NCI-H82 treated with DMSO at 0.1 percent for 48 hours (cell line): ENCODE measurements around the gene SH3RF2.
A peak's percentile ranks its signal among the peaks of the same experiment; 100 is the strongest.
"Not testable (repeated sequence)": the region's sequence is repeated elsewhere in the genome, so short reads cannot be mapped to it uniquely, and the experiment has no call there.

ENCODE experiments used
- DNase-seq: peaks from one replicate; lab custom pipeline; 2025; ENCODE audit not compliant: unreplicated experiment; lab: John Stamatoyannopoulos, UW

SH3RF2 gene

GRCh38 chr5:145936401-145937131, at the start of gene SH3RF2:
Gene SH3RF2, plus strand, starts transcription at chr5:145936578. Its CDS starts 1,351 bp downstream, at chr5:145937929.
- DNase-seq = no peak

- DNase-seq = no peak
These were observed 49.2 kb upstream of the SH3RF2 start for GRCh38 chr5:145887217-145887616.

- DNase-seq = peak; percentile 49
These were observed 48.3 kb upstream of the SH3RF2 start for GRCh38 chr5:145887976-145888574.

- DNase-seq = no peak
These were observed 46.8 kb upstream of the SH3RF2 start for GRCh38 chr5:145889611-145890010.

- DNase-seq = not testable (repeated sequence)
These were observed 45.0 kb upstream of the SH3RF2 start for GRCh38 chr5:145891378-145891777.

- no peak for DNase-seq
These were observed 38.2 kb upstream of the SH3RF2 start for GRCh38 chr5:145898171-145898570.

- no peak for DNase-seq
These were observed 34.0 kb upstream of the SH3RF2 start for GRCh38 chr5:145902421-145902820.

GRCh38 chr5:145903113-145903512, 33.3 kb upstream of the SH3RF2 start:
- DNase-seq = no peak

- DNase-seq = no peak
These were observed 32.5 kb upstream of the SH3RF2 start for GRCh38 chr5:145903867-145904266.

GRCh38 chr5:145904743-145905142, 31.6 kb upstream of the SH3RF2 start:
- DNase-seq = no peak

GRCh38 chr5:145906401-145906800, 30.0 kb upstream of the SH3RF2 start:
- no peak for DNase-seq

- no peak for DNase-seq
These were observed 28.0 kb upstream of the SH3RF2 start for GRCh38 chr5:145908206-145908960.

- DNase-seq = no peak
These were observed 25.2 kb upstream of the SH3RF2 start for GRCh38 chr5:145911164-145911563.

- no peak for DNase-seq
These were observed 24.4 kb upstream of the SH3RF2 start for GRCh38 chr5:145912019-145912418.

GRCh38 chr5:145912594-145912993, 23.8 kb upstream of the SH3RF2 start:
- no peak for DNase-seq

GRCh38 chr5:145913701-145914100, 22.7 kb upstream of the SH3RF2 start:
- DNase-seq = no peak

GRCh38 chr5:145915970-145916638, 20.3 kb upstream of the SH3RF2 start:
- DNase-seq = no peak

GRCh38 chr5:145917288-145917687, 19.1 kb upstream of the SH3RF2 start:
- DNase-seq = no peak

- no peak for DNase-seq
These were observed 18.0 kb upstream of the SH3RF2 start for GRCh38 chr5:145918397-145918796.

- DNase-seq = no peak
These were observed 17.0 kb upstream of the SH3RF2 start for GRCh38 chr5:145919413-145919812.

GRCh38 chr5:145920542-145921210, 15.7 kb upstream of the SH3RF2 start:
- DNase-seq = no peak
